Adrenal gland (tissue), 5 donors: ENCODE measurements around the gene USP50.

Experiments used
- CTCF ChIP-seq, 6 experiments: fragments of 450-650 bp in 4 of 6; fragments of 200-600 bp in 2 of 6; sonication (generic) in 1 of 6; IDR thresholded peaks; 1 replicate in 5 of 6; 2 replicates in 1 of 6; pipeline versions ENCODE4 v1.5.1 to v1.8.0; 2016 to 2021; ENCODE audit warnings: antibody characterized with exemption in 6 of 6, mild to moderate bottlenecking in 2 of 6, moderate library complexity in 1 of 6
- POLR2A ChIP-seq, 2 donors: fragments of 450-650 bp; IDR thresholded peaks; one replicate each; pipeline ENCODE4 v1.6.1; 2017; ENCODE audit warnings: antibody characterized with exemption in 2 of 2, mild to moderate bottlenecking in 2 of 2, moderate library complexity in 1 of 2
- donor health status: DM: no; HTN: no; CAD: no.

GRCh38 chr15:50531163-50531562 is 15.3 kb downstream of the USP50 start:
- TF ChIP-seq CTCF (IDR thresholded peaks at IDR 0.05): no peak
- TF ChIP-seq POLR2A (IDR thresholded peaks at IDR 0.05): no peak
